Body of pancreas (tissue), 4 donors: ENCODE data around the gene BCL3. TPM values are rescaled to one million over a fixed set of nuclear protein-coding genes. Genes with fewer than 3 reads are reported as not detected.

Experiments used
- ATAC-seq: fragments of 150-250 bp; one replicate; pipeline ENCODE4 v1.9.1; 2016
- DNase-seq, 4 donors: peaks; one replicate each; pipeline ENCODE4 v3.0.0-alpha.2; 2019
- H3K27ac ChIP-seq, 4 donors: fragments of 200-600 bp; sonication (generic); 1 replicate in 3 of 4; 2 replicates in 1 of 4; pipeline versions ENCODE4 v1.5.1 to v1.6.1; 2016 to 2019; ENCODE audit warnings: mild to moderate bottlenecking in 1 of 4, mixed read lengths in 1 of 4, moderate library complexity in 1 of 4
- H3K27me3 ChIP-seq, 2 donors: fragments of 200-600 bp; sonication (generic); one replicate each; pipeline ENCODE4 v1.6.0; 2016; ENCODE audit warnings: mild to moderate bottlenecking in 1 of 2
- H3K36me3 ChIP-seq, 2 donors: fragments of 200-600 bp; sonication (generic); replicated peaks in 1 of 2; 2 replicates each; pipeline ENCODE4 v1.5.1; 2016; ENCODE audit warnings: low read depth in 2 of 2; ENCODE audit not compliant: insufficient read depth in 1 of 2
- H3K4me1 ChIP-seq: fragments of 200-600 bp; sonication (generic); one replicate; pipeline ENCODE4 v1.6.0; 2016
- H3K4me3 ChIP-seq, 2 donors: fragments of 200-600 bp; sonication (generic); 1 replicate in 1 of 2; 2 replicates in 1 of 2; pipeline ENCODE4 v1.5.1; 2016 to 2019
- H3K9me3 ChIP-seq, 3 donors: fragments of 200-600 bp; sonication (generic); 1 replicate in 2 of 3; 2 replicates in 1 of 3; pipeline ENCODE4 v1.5.1; 2016
- POLR2A ChIP-seq, 3 donors: fragments of 450-650 bp; IDR thresholded peaks; one replicate each; pipeline ENCODE4 v1.6.1; 2016; ENCODE audit warnings: antibody characterized with exemption in 3 of 3, mild to moderate bottlenecking in 2 of 3
- WGBS, 2 donors: methylation state at CpG; one replicate each; pipeline ENCODE4 v1.1.5; 2017; 5-methylcytosine and 5-hydroxymethylcytosine counted together
- intact Hi-C: fragments of 100-400 bp; cut with DNase I; formaldehyde crosslinking; loops from one replicate; pipeline ENCODE4 v1.15.1; 2023
- total RNA-seq, 2 donors: library from RNA; depleted of rRNA; stranded (reverse); fragments of >200 nt; gene quantifications; one replicate each; pipeline ENCODE4 v1.1.0, GENCODE V29; 2016
- TF ChIP-seq, protein P1 (sequence below), 7 experiments: fragments of 450-650 bp in 4 of 7; fragments of 200-600 bp in 3 of 7; sonication (generic) in 3 of 7; IDR thresholded peaks; one replicate each; pipeline ENCODE4 v1.5.1; 2016 to 2019; ENCODE audit warnings: antibody characterized with exemption in 7 of 7

The BCL3 gene
- total RNA-seq, 2 donors from 2014 or later, result 26.2 to 72.5 TPM

DNA sequence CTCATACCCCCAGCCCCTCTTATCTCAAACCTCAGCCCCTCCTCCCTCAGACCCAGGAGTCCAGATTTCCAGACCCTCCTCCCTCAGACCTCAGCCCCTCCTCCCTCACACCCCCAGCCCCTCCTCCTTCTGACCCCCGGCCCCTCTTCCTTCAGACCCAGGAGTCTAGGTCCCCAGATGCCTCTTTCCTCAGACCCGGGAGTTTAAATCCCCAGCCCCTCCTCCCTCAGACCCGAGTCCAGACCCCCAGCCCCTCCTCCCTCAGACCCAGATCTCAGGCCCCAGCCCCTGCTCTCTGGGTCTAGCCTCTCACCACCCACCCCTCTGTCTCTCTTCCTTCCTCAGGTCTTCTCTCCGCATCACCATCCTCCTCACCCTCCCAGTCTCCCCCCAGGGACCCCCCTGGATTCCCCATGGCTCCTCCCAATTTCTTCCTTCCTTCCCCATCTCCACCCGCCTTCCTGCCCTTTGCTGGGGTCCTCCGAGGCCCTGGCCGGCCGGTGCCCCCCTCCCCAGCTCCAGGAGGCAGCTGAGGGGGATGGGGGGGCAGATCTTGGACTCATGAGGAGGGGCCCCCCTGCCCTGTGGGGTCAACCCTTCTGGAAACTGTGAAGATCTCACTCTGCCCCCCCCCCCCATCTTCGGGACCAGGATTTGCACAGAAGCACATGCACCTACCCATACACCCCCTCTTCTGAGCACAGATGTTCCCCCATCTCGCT, 10.7 kb downstream of the BCL3 start:
- H3K27ac ChIP-seq, result peak overlapping the region in 1 of 4 donors; percentile 5
- DNase-seq, result no peak
- H3K36me3 ChIP-seq, result peaks cover 0 to 10% of the 10 kb centered on the region in 2 donors
- ATAC-seq, result no peak
- no peaks in the 10 kb centered on the region for H3K27me3 ChIP-seq
- WGBS, 2 donors, result 78 to 84% methylated on average over 6 to 10 of the region's 10 CpGs
- H3K9me3 ChIP-seq, result no peaks in the 10 kb centered on the region
- TF ChIP-seq POLR2A (IDR thresholded peaks at IDR 0.05), result no peak
- TF ChIP-seq, protein P1, sequence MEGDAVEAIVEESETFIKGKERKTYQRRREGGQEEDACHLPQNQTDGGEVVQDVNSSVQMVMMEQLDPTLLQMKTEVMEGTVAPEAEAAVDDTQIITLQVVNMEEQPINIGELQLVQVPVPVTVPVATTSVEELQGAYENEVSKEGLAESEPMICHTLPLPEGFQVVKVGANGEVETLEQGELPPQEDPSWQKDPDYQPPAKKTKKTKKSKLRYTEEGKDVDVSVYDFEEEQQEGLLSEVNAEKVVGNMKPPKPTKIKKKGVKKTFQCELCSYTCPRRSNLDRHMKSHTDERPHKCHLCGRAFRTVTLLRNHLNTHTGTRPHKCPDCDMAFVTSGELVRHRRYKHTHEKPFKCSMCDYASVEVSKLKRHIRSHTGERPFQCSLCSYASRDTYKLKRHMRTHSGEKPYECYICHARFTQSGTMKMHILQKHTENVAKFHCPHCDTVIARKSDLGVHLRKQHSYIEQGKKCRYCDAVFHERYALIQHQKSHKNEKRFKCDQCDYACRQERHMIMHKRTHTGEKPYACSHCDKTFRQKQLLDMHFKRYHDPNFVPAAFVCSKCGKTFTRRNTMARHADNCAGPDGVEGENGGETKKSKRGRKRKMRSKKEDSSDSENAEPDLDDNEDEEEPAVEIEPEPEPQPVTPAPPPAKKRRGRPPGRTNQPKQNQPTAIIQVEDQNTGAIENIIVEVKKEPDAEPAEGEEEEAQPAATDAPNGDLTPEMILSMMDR (IDR thresholded peaks at IDR 0.05), result no peak
- peaks cover 30% of the 10 kb centered on the region for H3K4me1 ChIP-seq
- intact Hi-C loops, result no loop called here
- H3K4me3 ChIP-seq, result no peak overlapping the region

DNA sequence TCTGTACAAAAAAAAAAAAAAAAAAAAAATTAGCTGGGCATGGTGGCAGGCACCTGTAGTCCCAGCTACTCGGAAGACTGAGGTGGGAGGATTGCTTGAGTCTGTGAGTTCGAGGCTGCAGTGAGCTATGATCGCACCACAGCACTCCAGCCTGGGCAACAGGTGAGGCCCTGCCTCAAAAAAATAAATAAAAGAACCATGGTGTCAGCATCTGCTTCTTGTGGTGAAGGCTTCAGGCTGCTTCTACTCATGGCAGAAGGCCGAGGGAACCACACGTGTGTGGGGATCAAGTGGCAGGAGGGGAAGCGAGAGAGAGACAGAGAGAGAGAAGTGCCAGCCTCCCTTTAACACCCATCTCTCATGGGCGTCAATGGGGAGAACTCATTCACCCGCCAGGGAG, 13.5 kb downstream of the BCL3 start:
- DNase-seq, result no peak
- Histone ChIP-seq H3K36me3 (peaks cover 0 to 10% of the 10 kb centered on the region in 2 donors), H3K4me1 (peaks cover 2% of the 10 kb centered on the region), H3K27ac (no peak overlapping the region), H3K4me3 (no peak overlapping the region), H3K27me3 (no peaks in the 10 kb centered on the region), H3K9me3 (no peaks in the 10 kb centered on the region)
- intact Hi-C loops, result loop anchor here (5.0 kb wide), 1 partner anchor 35 kb away; no protein-coding TSS in a partner anchor
- no peak for ATAC-seq
- no peak for TF ChIP-seq POLR2A (IDR thresholded peaks at IDR 0.05)
- TF ChIP-seq, protein P1 (IDR thresholded peaks at IDR 0.05), result no peak
- 90 to 93% methylated on average over 8 of the region's 8 CpGs for WGBS, 2 donors

DNA sequence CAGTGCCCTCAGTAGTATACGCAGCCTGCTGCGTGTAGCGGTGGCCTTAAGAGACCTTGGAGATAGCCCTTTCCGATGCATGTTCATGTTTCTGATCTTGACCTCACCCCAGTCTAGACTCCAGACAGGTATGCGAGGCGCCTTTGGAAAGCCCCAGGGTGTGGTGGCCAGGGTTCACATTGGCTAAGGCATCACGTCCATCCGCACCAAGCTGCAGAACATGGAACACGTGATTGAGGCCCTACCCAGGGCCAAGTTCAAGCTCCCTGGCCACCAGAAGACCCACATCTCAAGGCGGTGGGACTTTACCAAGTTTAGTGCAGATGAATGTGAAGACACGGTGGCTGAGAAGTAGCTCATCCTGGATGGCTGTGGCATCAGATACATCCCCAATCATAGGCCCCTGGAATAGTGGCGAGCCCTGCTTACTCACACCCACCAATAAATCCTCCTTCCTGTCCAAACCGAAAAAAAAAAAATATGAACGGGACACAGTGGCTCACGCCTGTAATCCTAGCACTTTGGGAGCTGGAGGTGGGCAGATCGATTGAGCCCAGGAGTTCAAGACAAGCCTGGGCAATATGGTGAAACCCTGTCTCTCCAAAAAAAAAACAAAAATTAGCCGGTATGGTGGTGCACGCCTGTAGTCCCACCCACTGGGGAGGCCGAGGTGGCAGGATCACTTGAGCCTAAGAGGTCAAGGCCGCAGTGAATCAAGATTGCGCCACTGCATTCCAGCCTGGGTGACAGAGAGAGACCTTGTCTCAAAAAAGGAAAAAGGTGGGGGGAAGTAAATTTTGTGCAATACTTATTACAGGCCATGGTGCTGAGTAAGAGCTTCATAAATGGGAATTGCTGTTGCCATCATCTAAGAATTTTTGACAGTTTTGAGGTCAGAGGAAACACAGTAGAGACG, 16.8 kb downstream of the BCL3 start:
- Histone ChIP-seq H3K27me3 (no peaks in the 10 kb centered on the region), H3K36me3 (peaks cover 0 to 2% of the 10 kb centered on the region in 2 donors), H3K9me3 (no peaks in the 10 kb centered on the region), H3K27ac (no peak overlapping the region), H3K4me1 (peaks cover 6% of the 10 kb centered on the region), H3K4me3 (no peak overlapping the region)
- WGBS, 2 donors, result 81 to 85% methylated on average over 19 to 22 of the region's 22 CpGs
- no peak for ATAC-seq
- peak in 1 of 4 donors; percentile 60 for DNase-seq
- TF ChIP-seq, protein P1 (IDR thresholded peaks at IDR 0.05), result no peak
- no peak for TF ChIP-seq POLR2A (IDR thresholded peaks at IDR 0.05)
- intact Hi-C loops, result no loop called here

DNA sequence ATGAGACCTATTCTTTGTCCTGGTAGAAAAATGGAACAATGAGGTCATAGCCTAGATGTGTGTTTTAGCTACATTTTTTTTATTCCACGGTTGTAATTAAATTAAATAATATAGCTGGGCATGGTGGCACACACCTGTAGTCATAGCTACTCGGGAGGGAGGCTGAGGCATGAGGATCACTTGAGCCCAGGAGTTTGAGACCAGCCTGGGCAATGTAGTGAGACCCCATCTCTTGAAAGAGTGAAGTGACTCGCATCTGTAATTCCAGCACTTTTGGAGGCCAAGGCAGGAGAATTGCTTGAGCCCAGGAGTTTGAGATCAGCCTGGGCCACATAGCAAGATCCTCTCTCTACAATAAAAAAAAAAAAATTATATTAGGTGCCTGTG, 17.4 kb downstream of the BCL3 start:
- 82 to 89% methylated on average over 3 of the region's 3 CpGs for WGBS, 2 donors
- peaks cover 12% of the 10 kb centered on the region for H3K4me1 ChIP-seq
- no peak for DNase-seq
- no peak overlapping the region for H3K27ac ChIP-seq
- H3K27me3 ChIP-seq, result no peaks in the 10 kb centered on the region
- no peaks in the 10 kb centered on the region for H3K9me3 ChIP-seq
- no peak overlapping the region for H3K4me3 ChIP-seq
- H3K36me3 ChIP-seq, result no peaks in the 10 kb centered on the region
- ATAC-seq, result no peak
- intact Hi-C loops, result no loop called here
- TF ChIP-seq, protein P1 (IDR thresholded peaks at IDR 0.05), result no peak
- TF ChIP-seq POLR2A (IDR thresholded peaks at IDR 0.05), result no peak
